Common myeloid progenitor, CD34-positive (primary cell): ENCODE data around the gene GPR137C.

Experiments
- CTCF ChIA-PET: fragments of 350-600 bp; sonication (Branson Sonifier 250); formaldehyde crosslinking; loops from one replicate; lab custom pipeline; 2021; ENCODE audit warnings: antibody characterized with exemption; lab: Charles Lee
- POLR2A ChIA-PET: fragments of 350-600 bp; sonication (Branson Sonifier 250); formaldehyde crosslinking; loops from one replicate; lab custom pipeline; 2021; ENCODE audit warnings: antibody characterized with exemption; lab: Charles Lee
- DNase-seq, 3 donors: peaks; one replicate each; pipeline versions ENCODE4 v3.0.0 to v3.0.0-alpha.2; 2013
- H3K27ac ChIP-seq, 2 experiments: 1 replicate in 1 of 2; 2 replicates in 1 of 2; pipeline ENCODE4 v1.7.0; 2013; ENCODE audit warnings: inconsistent platforms in 2 of 2, low read length in 2 of 2, mild to moderate bottlenecking in 2 of 2, low read depth in 1 of 2, moderate library complexity in 1 of 2; ENCODE audit not compliant: severe bottlenecking in 2 of 2, insufficient read depth in 1 of 2, poor library complexity in 1 of 2
- H3K27me3 ChIP-seq, 5 experiments: replicated peaks in 2 of 5; 1 replicate in 3 of 5; 2 replicates in 2 of 5; pipeline versions ENCODE4 v1.6.1 to v1.7.0; 2013; ENCODE audit warnings: low read length in 4 of 5, mild to moderate bottlenecking in 2 of 5, moderate library complexity in 2 of 5, inconsistent platforms in 1 of 5; ENCODE audit not compliant: insufficient read depth in 5 of 5, control insufficient read depth in 4 of 5
- H3K36me3 ChIP-seq, 4 experiments: 1 replicate in 2 of 4; 2 replicates in 2 of 4; pipeline versions ENCODE4 v1.6.1 to v1.7.0; 2013; ENCODE audit warnings: low read length in 3 of 4, control low read depth in 1 of 4, mild to moderate bottlenecking in 1 of 4; ENCODE audit not compliant: control insufficient read depth in 4 of 4, insufficient read depth in 4 of 4
- H3K4me1 ChIP-seq, 4 experiments: 1 replicate in 3 of 4; 2 replicates in 1 of 4; pipeline versions ENCODE4 v1.6.1 to v1.7.1; 2013; ENCODE audit warnings: low read length in 3 of 4, mild to moderate bottlenecking in 3 of 4, control low read depth in 1 of 4, inconsistent platforms in 1 of 4, moderate library complexity in 1 of 4; ENCODE audit not compliant: control insufficient read depth in 4 of 4, insufficient read depth in 4 of 4; ENCODE audit errors: control extremely low read depth in 1 of 4
- H3K4me3 ChIP-seq, 7 experiments: 1 replicate in 4 of 7; 2 replicates in 3 of 7; pipeline versions ENCODE4 v1.5.1 to v1.7.0; 2013; ENCODE audit warnings: mild to moderate bottlenecking in 7 of 7, low read length in 6 of 7, moderate library complexity in 6 of 7, inconsistent platforms in 2 of 7, low read depth in 2 of 7, control low read depth in 1 of 7; ENCODE audit not compliant: insufficient read depth in 4 of 7, control insufficient read depth in 1 of 7; ENCODE audit errors: extremely low read depth in 1 of 7
- H3K9me3 ChIP-seq, 5 experiments: 1 replicate in 4 of 5; 2 replicates in 1 of 5; pipeline versions ENCODE4 v1.6.1 to v1.7.1; 2013; ENCODE audit warnings: low read length in 4 of 5, mild to moderate bottlenecking in 2 of 5, inconsistent platforms in 1 of 5, low read depth in 1 of 5, moderate library complexity in 1 of 5; ENCODE audit not compliant: control insufficient read depth in 4 of 5, insufficient read depth in 2 of 5; ENCODE audit errors: control extremely low read depth in 1 of 5
- WGBS: methylation state at CpG from one replicate; pipeline ENCODE4 v1.1.5; 2013; ENCODE audit not compliant: insufficient coverage; 5-methylcytosine and 5-hydroxymethylcytosine counted together

GPR137C gene

GRCh38 chr14:52550661-52551060, 2.0 kb upstream of the GPR137C start:
- Histone ChIP-seq H3K27me3 (peaks cover 0 to 3% (median 0%) of the 10 kb centered on the region in 5 experiments), H3K4me1 (peaks cover 19 to 38% (median 27%) of the 10 kb centered on the region in 4 experiments), H3K9me3 (no peaks in the 10 kb centered on the region), H3K27ac (no peak overlapping the region), H3K36me3 (peaks cover 0 to 4% (median under 1%) of the 10 kb centered on the region in 4 experiments), H3K4me3 (peak overlapping the region in 2 of 7 experiments; percentile 86 to 94)
- peak in 1 of 3 donors; percentile 29 for DNase-seq
- CTCF ChIA-PET, result interaction anchor here (2.0 to 3.0 kb wide), 2 partner anchors 12 to 13 kb away, joined by 9 to 12 read pairs; no protein-coding TSS in a partner anchor
- 50% methylated on average over 1 of the region's 3 CpGs for WGBS
- POLR2A ChIA-PET, result no interaction called here

GRCh38 chr14:52551205-52551604, 1.4 kb upstream of the GPR137C start:
- CTCF ChIA-PET, result interaction anchor here (0.6 to 3.0 kb wide), 6 partner anchors 10 to 1512 kb away, joined by 3 to 12 read pairs (median 4); no protein-coding TSS in a partner anchor
- 79% methylated on average over 3 of the region's 6 CpGs for WGBS

GRCh38 chr14:52551696-52552062, 957 bp upstream of the GPR137C start:
- H3K4me3 ChIP-seq, result peak overlapping the region; percentile 73 to 95 (median 86)

More at GRCh38 chr14:52551205-52551604, 1.4 kb upstream of the GPR137C start:
- H3K4me1 ChIP-seq, result peaks cover 19 to 38% (median 27%) of the 10 kb centered on the region in 4 experiments
- peaks cover 0 to 3% (median 0%) of the 10 kb centered on the region in 5 experiments for H3K27me3 ChIP-seq
- H3K9me3 ChIP-seq, result no peaks in the 10 kb centered on the region
- no peak for DNase-seq
- H3K4me3 ChIP-seq, result peak overlapping the region in 6 of 7 experiments; percentile 80 to 95 (median 89)
- H3K27ac ChIP-seq, result peak overlapping the region in 1 of 2 experiments; percentile 84
- POLR2A ChIA-PET, result interaction anchor here (0.6 to 1.5 kb wide), 4 partner anchors 13 to 282 kb away, joined by 3 to 5 read pairs (median 3); no protein-coding TSS in a partner anchor
- peaks cover 0 to 4% (median under 1%) of the 10 kb centered on the region in 4 experiments for H3K36me3 ChIP-seq

GRCh38 chr14:52553002-52553670, 500 bp downstream of the GPR137C start:
- Histone ChIP-seq H3K36me3 (peaks cover 0 to 3% (median 0%) of the 10 kb centered on the region in 4 experiments), H3K27me3 (peaks cover 0 to 3% (median 0%) of the 10 kb centered on the region in 5 experiments), H3K4me3 (peak overlapping the region; percentile 66 to 96 (median 82)), H3K9me3 (peaks cover 0 to under 1% (median 0%) of the 10 kb centered on the region in 5 experiments), H3K4me1 (peaks cover 19 to 38% (median 27%) of the 10 kb centered on the region in 4 experiments), H3K27ac (no peak overlapping the region)
- POLR2A ChIA-PET, result interaction anchor here (1.5 kb wide), 1 partner anchor 242 kb away, joined by 3 read pairs; no protein-coding TSS in a partner anchor
- WGBS, result 0% methylated on average over 49 of the region's 69 CpGs
- CTCF ChIA-PET, result interaction anchor here (1.2 to 3.0 kb wide), 6 partner anchors 9 to 236 kb away, joined by 3 to 12 read pairs (median 6); no protein-coding TSS in a partner anchor
- DNase-seq, result peak; percentile 7 to 50 (median 31)

More at GRCh38 chr14:52551696-52552062, 957 bp upstream of the GPR137C start:
- H3K27me3 ChIP-seq, result peaks cover 0 to 3% (median 0%) of the 10 kb centered on the region in 5 experiments
- peak overlapping the region; percentile 47 to 84 for H3K27ac ChIP-seq
- ChIA-PET CTCF (interaction anchor here (0.6 to 3.0 kb wide), 10 partner anchors 8 to 1512 kb away, joined by 3 to 12 read pairs (median 4); no protein-coding TSS in a partner anchor), POLR2A (interaction anchor here (0.6 to 1.5 kb wide), 4 partner anchors 13 to 283 kb away, joined by 3 to 5 read pairs (median 3); no protein-coding TSS in a partner anchor)
- H3K9me3 ChIP-seq, result no peaks in the 10 kb centered on the region
- H3K36me3 ChIP-seq, result peaks cover 0 to 4% (median under 1%) of the 10 kb centered on the region in 4 experiments
- H3K4me1 ChIP-seq, result peaks cover 19 to 38% (median 27%) of the 10 kb centered on the region in 4 experiments
- DNase-seq, result peak; percentile 45 to 54 (median 49)
- 0% methylated on average over 7 of the region's 8 CpGs for WGBS

GRCh38 chr14:52553671-52554575, 1.3 kb downstream of the GPR137C start:
- Histone ChIP-seq H3K4me3 (peak overlapping the region; percentile 66 to 96 (median 82)), H3K9me3 (peaks cover 0 to 4% (median 0%) of the 10 kb centered on the region in 5 experiments), H3K4me1 (peaks cover 19 to 38% (median 27%) of the 10 kb centered on the region in 4 experiments), H3K36me3 (no peaks in the 10 kb centered on the region), H3K27ac (no peak overlapping the region), H3K27me3 (peaks cover 0 to 3% (median 0%) of the 10 kb centered on the region in 5 experiments)
- ChIA-PET POLR2A (interaction anchor here (0.6 kb wide), 1 partner anchor 35 kb away, joined by 4 read pairs; no protein-coding TSS in a partner anchor), CTCF (no interaction called here)
- 3% methylated on average over 17 of the region's 22 CpGs for WGBS
- DNase-seq, result peak; percentile 87 to 96 (median 93)

- no peak for DNase-seq
- POLR2A ChIA-PET, result no interaction called here
- Histone ChIP-seq H3K27me3 (peaks cover 0 to 3% (median 0%) of the 10 kb centered on the region in 5 experiments), H3K36me3 (no peaks in the 10 kb centered on the region), H3K27ac (no peak overlapping the region), H3K4me3 (no peak overlapping the region), H3K4me1 (peaks cover 5 to 8% (median 7%) of the 10 kb centered on the region in 4 experiments), H3K9me3 (peaks cover 0 to 7% (median 0%) of the 10 kb centered on the region in 5 experiments)
- 100% methylated on average over 1 of the region's 2 CpGs for WGBS
- CTCF ChIA-PET, result no interaction called here
Observed at GRCh38 chr14:52558688-52559087, 6.1 kb downstream of the GPR137C start.
